ENCODE data around the gene VAV2. TPM values are rescaled to one million over a fixed set of nuclear protein-coding genes. Genes with fewer than 3 reads are reported as not detected.

Gene VAV2
- total RNA-seq, 1 donor from 2014 or later = 33.7 TPM

GRCh38 chr9:133982971-133983720 lies 9.0 kb downstream of the VAV2 start:
- no peak for DNase-seq (ENCODE audit: extremely low read depth, low read depth, low spot score)

DNA sequence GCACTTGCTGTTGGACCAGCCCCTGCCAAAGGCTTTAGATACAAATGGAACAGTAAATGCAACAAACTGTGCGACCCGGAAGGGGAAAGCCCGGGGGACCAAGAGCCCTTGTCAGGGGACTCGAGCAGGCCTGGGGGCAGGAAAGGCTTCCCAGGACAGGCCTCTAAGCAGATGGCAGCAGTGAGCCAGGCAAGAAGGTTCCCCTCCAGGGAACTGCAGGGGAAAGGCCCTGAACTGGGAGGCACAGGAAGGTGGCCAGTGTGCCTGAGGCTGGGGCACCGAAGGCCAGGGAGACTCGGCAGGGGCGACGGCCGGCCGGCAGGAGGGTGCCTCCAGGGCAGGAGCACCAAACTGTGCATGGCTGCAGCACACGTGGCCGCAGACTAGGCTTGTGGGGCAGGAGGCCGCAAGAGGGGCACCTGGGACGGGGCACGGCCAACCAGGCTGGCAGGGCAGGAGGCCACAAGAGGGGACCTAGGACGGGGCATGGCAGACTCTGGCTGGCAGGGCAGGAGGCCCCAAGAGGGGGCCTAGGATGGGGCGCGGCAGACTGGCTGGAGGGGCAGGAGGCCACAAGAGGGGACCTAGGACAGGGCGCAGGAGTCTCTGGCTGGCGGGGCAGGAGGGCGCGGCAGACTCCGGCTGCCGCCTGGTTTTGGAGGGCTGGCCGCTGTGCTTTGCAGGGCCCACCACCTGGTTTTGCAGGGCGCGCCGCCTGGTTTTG lies 10.0 kb downstream of the VAV2 start:
- DNase-seq (ENCODE audit: extremely low read depth, low read depth, low spot score) = no peak

- DNase-seq (ENCODE audit: extremely low read depth, low read depth, low spot score) = no peak
These were observed 10.6 kb downstream of the VAV2 start for GRCh38 chr9:133981589-133981957.

DNA sequence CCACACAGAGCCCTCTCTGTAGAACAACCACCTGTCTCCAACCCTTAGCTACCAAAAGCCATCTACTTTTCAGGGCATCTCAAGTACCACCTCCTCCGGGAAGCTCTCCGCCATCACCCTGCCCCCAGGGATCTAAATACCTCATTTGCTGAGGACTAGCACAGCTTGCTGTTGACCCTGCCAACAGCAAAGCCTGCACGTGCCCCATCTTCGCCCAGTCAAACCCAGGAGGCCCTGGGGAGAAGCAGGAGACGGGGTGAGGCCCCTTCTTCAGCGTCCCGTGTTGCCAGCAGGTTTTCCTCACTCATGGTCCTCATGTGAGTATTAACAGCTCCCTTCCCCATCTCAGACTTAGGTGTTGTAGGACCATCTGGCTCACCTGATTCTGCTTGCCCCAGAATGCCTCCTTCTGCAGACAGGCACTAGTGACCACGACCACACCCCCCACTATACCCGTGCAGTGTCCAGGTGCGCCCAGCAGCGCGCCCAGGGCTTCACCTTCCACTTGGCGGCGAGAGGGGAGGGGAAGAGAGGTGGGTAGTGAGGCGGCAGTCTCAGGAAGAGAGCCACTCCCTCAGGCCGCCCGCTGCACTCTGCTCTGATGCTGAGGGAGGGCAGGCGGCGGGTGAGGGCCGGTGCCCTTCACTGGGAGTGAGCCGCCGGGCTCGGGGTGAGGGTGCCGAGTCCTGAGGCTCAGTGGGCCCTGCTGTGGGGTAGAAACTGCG lies 11.1 kb downstream of the VAV2 start:
- DNase-seq (ENCODE audit: extremely low read depth, low read depth, low spot score) = no peak

GRCh38 chr9:133979921-133980863 lies 11.9 kb downstream of the VAV2 start:
- DNase-seq (ENCODE audit: extremely low read depth, low read depth, low spot score) = no peak

DNA sequence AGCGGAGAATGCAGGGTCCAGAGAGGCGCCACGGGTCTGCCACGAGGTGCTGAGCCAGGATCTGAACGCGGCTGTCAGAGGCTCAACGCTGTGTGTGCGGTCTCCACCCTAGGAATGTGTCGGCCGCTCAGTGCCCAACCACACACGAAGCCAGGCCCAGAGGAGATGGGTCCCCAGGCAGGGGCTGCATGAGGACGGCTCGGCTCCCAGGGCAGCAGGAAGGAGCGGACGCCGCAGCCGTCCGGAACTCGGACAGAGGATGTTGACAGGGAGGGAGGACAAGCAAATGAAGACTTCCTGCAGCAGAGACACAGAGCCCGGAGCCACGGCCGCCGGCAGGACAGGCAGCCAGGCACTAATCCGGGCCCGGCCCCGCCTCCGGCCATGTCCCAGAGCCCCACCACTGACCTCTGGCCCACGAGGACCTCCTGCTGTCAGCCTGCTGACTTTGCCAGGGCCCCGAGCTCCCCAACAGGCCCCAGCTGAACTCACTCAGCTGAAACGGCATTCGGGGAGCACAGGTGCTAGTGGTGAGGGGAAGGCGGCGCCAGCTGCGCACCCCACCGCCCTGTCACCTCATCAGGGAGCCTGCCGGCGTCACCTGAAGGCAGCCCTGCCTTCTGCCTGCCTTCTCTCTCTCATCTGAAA lies 12.7 kb downstream of the VAV2 start:
- DNase-seq (ENCODE audit: extremely low read depth, low read depth, low spot score) = no peak

- no peak for DNase-seq (ENCODE audit: extremely low read depth, low read depth, low spot score)
These were observed 13.2 kb downstream of the VAV2 start for GRCh38 chr9:133978899-133979272.

GRCh38 chr9:133978226-133978898 lies 13.8 kb downstream of the VAV2 start:
- DNase-seq (ENCODE audit: extremely low read depth, low read depth, low spot score) = no peak

GRCh38 chr9:133977421-133978201 lies 14.5 kb downstream of the VAV2 start:
- no peak for DNase-seq (ENCODE audit: extremely low read depth, low read depth, low spot score)

DNA sequence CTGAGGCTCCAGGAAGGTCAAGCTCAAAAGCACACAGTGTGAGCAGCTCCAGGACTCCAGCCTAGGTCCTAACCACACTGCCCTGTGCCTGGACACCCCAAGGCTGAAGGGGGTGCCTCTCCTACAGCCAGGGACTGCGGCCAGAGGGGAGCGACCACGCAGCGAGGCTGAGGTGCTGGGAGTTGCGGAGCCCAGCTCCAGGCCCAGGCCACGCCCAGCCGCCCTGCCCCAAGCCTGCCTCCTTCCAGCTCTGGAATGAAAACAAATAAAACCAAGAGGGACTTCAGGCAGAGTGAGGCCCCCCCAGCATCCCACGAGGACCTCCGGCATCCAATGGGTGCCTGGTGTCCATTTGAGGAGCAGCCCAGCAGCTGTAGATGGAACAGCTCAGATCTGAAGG lies 15.2 kb downstream of the VAV2 start:
- no peak for DNase-seq (ENCODE audit: extremely low read depth, low read depth, low spot score)

GRCh38 chr9:133976191-133976861 lies 15.8 kb downstream of the VAV2 start:
- no peak for DNase-seq (ENCODE audit: extremely low read depth, low read depth, low spot score)

- no peak for DNase-seq (ENCODE audit: extremely low read depth, low read depth, low spot score)
These were observed 16.6 kb downstream of the VAV2 start for GRCh38 chr9:133975511-133975910.

DNA sequence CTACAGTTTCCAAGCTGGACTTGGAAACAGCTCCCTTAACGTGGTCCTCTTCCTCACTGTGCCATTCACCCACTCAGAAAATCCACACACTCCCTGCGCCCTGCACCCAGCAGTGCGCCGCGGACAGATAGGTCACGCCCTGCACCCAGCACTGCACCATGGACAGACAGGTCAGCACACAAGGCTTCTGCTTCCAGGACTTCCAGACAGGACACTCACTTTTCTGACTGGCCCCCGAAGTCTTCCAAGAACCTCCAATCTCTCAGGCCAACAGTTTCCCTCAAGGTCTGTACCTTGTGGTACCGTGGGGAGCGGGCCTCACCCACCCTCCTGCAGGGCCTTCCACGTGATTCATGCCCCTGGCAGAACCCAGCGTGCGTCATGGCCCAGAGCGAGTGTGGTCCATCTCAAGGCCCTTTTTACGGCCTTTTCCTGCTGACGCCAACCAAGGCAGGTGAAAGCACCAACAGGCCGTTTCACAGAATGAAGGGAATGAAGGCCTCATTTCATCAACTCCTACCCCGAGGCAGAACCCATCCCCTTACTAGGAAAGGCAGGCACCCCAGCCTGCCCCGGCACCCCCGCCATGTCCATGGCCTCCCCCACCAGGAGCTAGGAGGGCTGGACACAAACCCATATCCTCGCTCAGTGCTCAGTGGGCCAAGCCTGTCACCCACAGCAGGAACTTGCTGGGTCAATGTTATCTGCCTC lies 17.3 kb downstream of the VAV2 start:
- no peak for DNase-seq (ENCODE audit: extremely low read depth, low read depth, low spot score)

DNA sequence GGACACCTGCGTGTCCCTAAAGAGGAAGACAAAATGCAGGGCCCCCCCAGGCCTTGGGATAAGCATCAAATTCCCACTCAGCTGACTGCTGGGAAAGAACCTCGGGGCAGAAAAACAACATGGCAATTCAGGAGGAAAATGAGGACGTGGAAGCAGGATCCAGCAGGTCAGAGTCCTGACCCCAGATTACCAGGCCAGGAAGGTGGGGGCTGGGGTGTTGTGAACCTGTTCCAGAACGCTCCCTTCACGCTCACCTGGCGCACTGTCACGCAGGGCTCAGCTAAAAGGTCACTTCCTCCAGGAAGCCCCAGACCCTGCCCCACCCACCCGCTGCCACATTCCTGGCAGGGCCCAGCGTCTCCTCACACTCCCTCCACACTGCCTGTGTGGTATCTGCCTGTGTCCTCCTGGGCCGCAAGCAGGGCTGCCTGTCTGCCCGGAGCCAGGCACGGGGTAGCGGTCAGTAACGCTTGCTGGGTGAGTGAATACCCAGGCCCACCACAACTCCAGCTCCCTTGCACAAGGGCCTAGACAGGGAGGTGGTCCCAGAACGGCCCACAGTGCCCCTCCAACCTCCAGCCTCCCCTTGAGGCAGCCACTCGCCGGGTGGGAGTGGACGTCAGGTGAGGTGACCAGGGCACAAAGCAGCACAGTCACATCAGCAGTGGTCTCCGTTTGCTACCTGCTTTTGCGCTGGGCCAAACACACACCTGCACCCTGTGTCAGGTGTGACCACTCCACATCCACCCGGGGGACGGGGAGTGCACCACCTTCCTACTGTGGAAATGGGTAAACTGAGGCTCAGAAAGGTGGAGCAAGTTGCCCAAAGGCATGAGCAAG lies 18.1 kb downstream of the VAV2 start:
- no peak for DNase-seq (ENCODE audit: extremely low read depth, low read depth, low spot score)

DNA sequence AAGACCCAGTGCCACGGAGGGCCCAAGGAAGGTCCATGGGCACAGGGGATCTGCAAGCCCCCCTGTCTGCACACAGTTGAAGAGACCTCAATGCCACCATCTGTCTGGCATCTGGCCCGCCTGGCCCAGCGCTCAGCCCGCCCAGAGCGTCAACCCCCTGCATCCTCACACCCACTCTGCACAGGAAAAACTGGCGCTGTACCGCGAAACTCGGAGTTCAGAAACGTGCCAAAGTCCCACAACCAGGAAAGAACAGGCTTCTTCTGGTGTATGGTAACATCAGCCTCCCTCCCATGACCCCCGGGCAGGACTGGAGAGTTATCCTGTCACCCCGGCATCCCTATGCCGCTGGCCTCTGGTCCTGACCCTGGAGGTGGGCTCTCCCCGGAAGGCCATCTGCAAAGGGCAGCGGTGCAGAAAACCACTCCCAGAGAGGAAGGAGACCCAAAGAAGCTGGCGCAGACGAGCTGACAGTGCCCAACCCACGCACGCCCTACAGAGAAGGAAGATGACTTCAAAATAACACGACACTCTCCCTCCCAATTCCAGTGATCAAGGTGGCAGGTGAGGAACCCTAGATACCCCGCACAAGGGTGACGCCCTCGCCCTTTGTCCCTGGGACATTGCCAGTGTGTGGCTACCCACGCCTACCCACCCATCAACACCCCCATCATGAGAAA lies 18.9 kb downstream of the VAV2 start:
- no peak for DNase-seq (ENCODE audit: extremely low read depth, low read depth, low spot score)
